ENCODE measurements around the gene INPP5J. TPM values are rescaled to one million over a fixed set of nuclear protein-coding genes. Genes with fewer than 3 reads are reported as not detected.

Gene INPP5J
- total and polyA plus RNA-seq, 10 of the 15 experiments (the other 5 are each of a cell fraction or from before 2014, with no cell fraction given): 0.18 to 2.8 (median 1.5) TPM; not detected in 1

DNA sequence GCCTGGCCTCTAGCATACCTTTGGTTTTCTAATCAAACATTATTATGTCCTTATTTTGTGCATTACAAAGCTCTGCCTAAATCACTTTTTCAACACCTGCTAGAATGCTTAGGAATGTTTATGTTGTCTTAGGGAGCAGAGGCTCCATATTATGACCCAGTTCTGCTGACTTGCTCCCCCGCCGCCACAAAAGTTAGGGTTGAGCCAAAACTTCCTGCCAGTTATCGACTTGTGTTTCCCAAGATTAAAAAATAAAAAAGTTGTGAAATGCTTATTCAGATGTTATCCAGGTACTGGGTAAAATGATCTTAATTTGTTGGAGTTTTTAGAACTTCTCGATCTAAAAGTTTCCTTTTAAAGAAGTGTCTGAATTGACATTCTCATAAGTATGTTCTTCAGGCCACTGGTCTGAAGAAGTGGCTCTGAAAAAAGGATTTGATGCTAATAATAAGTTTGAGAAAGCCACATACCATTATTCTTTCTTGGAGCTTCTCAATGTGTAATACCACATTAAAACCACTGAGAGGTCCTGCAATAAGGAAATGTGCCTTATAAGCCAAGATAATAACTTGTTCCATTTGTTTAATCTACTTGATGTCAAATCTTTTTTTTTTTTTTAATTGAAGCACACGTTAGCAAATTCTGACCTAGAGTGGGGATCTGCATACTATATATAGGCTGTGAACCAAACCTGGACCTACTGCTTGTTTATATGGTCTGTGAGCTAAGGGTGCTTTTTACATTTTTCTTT, 39.4 kb downstream of the INPP5J start (continued):
- TF ChIP-seq, protein P1, sequence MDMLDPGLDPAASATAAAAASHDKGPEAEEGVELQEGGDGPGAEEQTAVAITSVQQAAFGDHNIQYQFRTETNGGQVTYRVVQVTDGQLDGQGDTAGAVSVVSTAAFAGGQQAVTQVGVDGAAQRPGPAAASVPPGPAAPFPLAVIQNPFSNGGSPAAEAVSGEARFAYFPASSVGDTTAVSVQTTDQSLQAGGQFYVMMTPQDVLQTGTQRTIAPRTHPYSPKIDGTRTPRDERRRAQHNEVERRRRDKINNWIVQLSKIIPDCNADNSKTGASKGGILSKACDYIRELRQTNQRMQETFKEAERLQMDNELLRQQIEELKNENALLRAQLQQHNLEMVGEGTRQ (IDR thresholded peaks at IDR 0.05; ENCODE audit: borderline replicate concordance, low read depth, low read length): no peak
- TF ChIP-seq ZBED1 (IDR thresholded peaks at IDR 0.05; ENCODE audit: borderline replicate concordance): no peak
- no peak for TF ChIP-seq ZNF217 (IDR thresholded peaks at IDR 0.05)
- no peak for TF ChIP-seq NR2F1 (conservative IDR thresholded peaks at IDR 0.05)
- no peak for TF ChIP-seq IRF4 (IDR thresholded peaks at IDR 0.05; ENCODE audit: low read depth, low read length)
- TF ChIP-seq TCF12 (IDR thresholded peaks at IDR 0.05; ENCODE audit: low read depth, low read length): no peak
- no peak for TF ChIP-seq LARP7 (IDR thresholded peaks at IDR 0.05)
- TF ChIP-seq ZBTB11 (CRISPR knock-in tag; IDR thresholded peaks at IDR 0.05): no peak
- TF ChIP-seq RELA (IDR thresholded peaks at IDR 0.05; ENCODE audit: borderline replicate concordance, partially characterized antibody): no peak

Measured in GM12878 (cell line).